Retinal pigment epithelial cell (primary cell): ENCODE measurements around the gene PTRH1.

Experiments
- DNase-seq: peaks from one replicate; pipeline ENCODE4 v3.0.0-alpha.2; 2010; ENCODE audit warnings: low read depth
- H3K4me3 ChIP-seq: 2 replicates; pipeline ENCODE4 v1.5.1; 2011; ENCODE audit warnings: mild to moderate bottlenecking, low read length, control low read depth, moderate library complexity
- TF ChIP-seq, protein P1 (sequence below): conservative IDR thresholded peaks from 2 replicates; pipeline ENCODE4 v1.5.1; 2011; ENCODE audit warnings: low read depth, low read length, control low read depth, inconsistent platforms

PTRH1 gene

DNA sequence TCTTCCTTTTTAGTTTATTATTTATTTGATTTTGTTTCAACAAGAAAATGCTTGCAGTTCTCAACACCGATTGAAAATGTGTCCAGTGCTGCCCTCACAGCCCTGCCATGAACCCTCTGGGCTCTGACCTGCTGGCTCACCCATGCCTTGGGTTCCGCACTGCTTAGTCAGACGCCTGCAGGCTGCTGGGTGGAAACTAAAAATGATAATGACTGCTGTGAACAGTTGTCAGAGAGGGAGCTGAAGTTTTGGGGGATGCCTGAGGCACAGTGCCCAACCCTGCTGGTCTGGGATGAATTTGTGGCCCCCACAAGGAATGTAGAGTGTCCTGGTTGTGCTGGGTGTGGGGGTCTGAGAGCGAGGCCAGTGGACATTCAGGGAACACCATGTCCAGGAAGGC is 30.9 kb downstream of the PTRH1 start:
- TF ChIP-seq, protein P1, sequence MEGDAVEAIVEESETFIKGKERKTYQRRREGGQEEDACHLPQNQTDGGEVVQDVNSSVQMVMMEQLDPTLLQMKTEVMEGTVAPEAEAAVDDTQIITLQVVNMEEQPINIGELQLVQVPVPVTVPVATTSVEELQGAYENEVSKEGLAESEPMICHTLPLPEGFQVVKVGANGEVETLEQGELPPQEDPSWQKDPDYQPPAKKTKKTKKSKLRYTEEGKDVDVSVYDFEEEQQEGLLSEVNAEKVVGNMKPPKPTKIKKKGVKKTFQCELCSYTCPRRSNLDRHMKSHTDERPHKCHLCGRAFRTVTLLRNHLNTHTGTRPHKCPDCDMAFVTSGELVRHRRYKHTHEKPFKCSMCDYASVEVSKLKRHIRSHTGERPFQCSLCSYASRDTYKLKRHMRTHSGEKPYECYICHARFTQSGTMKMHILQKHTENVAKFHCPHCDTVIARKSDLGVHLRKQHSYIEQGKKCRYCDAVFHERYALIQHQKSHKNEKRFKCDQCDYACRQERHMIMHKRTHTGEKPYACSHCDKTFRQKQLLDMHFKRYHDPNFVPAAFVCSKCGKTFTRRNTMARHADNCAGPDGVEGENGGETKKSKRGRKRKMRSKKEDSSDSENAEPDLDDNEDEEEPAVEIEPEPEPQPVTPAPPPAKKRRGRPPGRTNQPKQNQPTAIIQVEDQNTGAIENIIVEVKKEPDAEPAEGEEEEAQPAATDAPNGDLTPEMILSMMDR = no peak
- DNase-seq = no peak
- no peak overlapping the region for H3K4me3 ChIP-seq

DNA sequence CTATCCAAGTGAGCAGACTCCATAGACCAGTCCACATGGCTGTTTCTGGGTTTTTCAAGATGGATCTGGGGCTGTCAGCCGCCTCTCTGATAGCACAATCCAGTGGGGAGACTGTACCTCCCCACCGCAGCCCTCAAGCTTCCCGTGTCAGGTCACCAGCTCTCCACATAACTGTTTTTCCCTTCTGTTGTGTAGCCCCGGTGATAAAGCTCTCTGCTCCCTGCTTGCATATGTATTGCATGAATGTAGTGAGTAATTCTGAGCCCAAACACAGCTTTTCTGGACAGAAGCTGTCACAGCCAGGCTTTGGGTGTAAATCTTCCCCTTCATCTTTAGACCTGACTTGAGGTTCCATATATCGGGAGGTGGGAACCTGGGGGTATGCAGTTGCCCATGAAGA is 31.7 kb downstream of the PTRH1 start:
- TF ChIP-seq, protein P1 = no peak
- no peak for DNase-seq

DNA sequence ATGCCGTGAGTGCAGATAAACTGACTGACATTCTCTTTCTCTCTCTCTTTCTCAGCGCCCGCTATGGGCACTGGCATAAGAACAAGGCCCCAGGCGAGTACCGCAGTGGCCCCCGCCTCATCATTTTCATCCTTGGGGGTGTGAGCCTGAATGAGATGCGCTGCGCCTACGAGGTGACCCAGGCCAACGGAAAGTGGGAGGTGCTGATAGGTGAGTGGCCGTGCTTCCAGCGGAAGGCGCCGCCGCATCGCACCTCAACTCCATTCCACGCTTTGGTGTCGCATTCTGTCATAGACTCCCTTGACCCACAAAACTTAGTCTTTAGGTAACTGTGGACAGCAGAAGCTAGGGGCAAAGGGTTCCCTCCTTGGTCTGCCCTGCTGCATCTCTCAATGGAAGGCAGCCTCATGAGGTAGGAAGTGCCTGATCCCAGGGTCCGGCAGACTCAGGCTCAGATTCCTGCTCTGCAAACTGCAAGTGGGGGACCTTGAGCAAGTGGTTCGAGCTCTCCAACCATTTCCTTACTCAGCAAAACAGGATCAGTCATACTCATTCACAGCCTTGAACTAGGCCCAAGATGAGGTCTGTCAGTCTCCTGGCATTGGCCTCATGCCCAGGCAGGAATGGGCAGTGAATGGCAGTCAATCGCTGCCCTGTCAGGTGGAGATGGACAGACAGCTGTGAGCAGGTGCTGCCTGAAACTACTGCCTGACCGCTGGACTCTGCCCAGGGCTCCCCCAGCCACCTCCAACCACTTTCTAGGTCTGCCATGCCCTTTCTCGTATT is 32.9 kb downstream of the PTRH1 start:
- TF ChIP-seq, protein P1 = no peak
- DNase-seq = no peak
- no peak overlapping the region for H3K4me3 ChIP-seq

More for the DNA sequence above, 31.7 kb downstream of the PTRH1 start:
- H3K4me3 ChIP-seq = no peak overlapping the region

DNA sequence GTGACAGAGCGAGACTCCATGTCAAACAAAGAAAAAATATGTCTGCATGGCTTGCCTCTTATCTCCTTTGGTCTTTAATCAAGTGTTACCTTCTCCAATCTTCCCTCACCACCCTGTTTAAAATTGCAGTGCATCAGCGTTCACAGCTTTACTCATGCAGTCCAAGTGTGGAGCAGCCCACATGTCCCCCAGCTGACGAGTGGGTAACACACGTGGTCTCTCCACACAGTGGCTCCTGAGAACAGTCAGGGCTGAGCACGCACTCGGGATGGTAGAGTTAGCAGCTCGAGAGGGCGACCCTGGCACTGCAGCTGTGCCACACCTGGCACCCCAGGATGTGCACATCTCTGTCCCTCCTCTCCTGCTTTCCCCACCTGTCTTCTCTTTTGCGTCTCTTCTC is 34.6 kb downstream of the PTRH1 start:
- H3K4me3 ChIP-seq = no peak overlapping the region
- no peak for DNase-seq
- TF ChIP-seq, protein P1 = no peak

DNA sequence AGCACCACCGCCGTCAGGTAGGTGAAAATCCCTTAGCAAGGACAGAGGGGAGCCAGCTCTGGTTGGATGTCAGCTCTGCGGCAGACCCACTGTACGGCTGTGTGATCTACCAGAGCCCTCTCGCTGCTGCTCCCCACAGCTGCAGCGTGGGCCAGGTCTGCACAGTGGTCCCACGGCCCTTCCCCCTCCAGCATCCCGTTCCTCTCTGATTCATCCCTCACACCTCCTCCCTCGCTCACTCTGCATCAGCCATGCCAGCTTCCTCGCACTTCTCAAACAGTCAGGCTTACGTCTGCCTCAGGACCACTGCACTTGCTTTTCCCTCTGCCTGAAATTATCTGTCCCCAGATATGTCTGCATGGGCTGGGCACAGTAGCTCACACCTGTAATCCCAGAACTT is 35.2 kb downstream of the PTRH1 start:
- no peak overlapping the region for H3K4me3 ChIP-seq
- TF ChIP-seq, protein P1 = no peak
- no peak for DNase-seq

DNA sequence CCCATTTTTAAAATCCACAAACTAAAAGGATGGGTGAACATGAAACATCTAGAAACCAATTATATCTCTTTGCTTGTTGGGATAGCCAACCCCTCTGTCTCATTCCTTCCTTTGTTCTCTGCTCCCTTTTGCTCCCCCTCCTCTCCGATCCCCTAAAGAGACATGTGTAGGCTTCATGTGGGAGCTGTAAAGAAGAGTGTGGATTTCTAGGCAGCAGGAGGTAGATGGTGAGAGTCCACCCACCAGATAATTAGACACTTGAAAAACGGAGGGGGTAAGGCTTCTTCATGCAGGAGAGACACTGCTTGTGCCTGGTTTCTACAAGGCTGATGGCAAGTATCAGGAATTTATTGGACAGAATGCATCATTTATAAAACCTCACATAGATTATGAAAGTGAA is 36.0 kb downstream of the PTRH1 start:
- DNase-seq = no peak
- H3K4me3 ChIP-seq = no peak overlapping the region
- TF ChIP-seq, protein P1 = no peak

DNA sequence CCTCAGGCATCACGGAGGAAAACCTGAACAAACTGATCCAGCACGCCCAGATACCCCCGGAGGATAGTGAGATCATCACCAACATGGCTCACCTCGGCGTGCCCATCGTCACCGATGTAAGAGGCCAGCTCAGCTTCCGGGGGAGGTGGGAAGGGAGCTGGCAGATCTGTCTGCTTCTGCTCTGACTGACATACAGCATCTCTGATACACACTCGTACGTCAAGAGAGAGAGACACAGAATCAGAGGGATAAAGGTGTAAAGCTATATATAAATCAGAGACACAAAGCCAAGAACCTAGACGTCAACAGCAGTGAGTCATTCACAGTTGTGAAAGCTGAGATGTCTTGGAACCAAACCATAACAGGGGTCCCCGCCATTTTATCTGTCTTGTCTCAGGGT is 38.8 kb downstream of the PTRH1 start:
- DNase-seq = no peak
- TF ChIP-seq, protein P1 = no peak
- no peak overlapping the region for H3K4me3 ChIP-seq
